Measurements from ENCODE around the gene CRAT. TPM values are rescaled to one million over a fixed set of nuclear protein-coding genes. Genes with fewer than 3 reads are reported as not detected.

CRAT gene
- total RNA-seq, 5 donors from 2014 or later (not counting 1 experiment from before 2014, with no cell fraction given) = 6.6 to 17.5 (median 13.9) TPM

- ChIA-PET POLR2A (no interaction called here), CTCF (no interaction called here)
- no peaks in the 10 kb centered on the region for H3K9me3 ChIP-seq
- Mint-ChIP-seq H3K4me3 (no peak overlapping the region), H3K27ac (no peak overlapping the region), H3K36me3 (peaks cover 18% of the 10 kb centered on the region), H3K4me1 (no peaks in the 10 kb centered on the region), H3K9me3 (no peaks in the 10 kb centered on the region), H3K27me3 (no peaks in the 10 kb centered on the region)
- ATAC-seq (replicated peaks in 1 of 4) (no peak), DNase-seq (no peak)
- no peak overlapping the region for H3K4me3 ChIP-seq (ENCODE audit: control insufficient read depth in 1 of 2, extremely low read depth in 1 of 2, low read length in 1 of 2)
- peaks cover 17 to 25% of the 10 kb centered on the region in 2 donors for H3K36me3 ChIP-seq (ENCODE audit: control insufficient read depth in 2 of 2, extremely low read depth in 1 of 2, insufficient read depth in 1 of 2, low read length in 1 of 2)
- no peak overlapping the region for H3K27ac ChIP-seq (ENCODE audit: low read length)
- no peaks in the 10 kb centered on the region for H3K4me1 ChIP-seq (ENCODE audit: control insufficient read depth in 1 of 2, extremely low read depth in 1 of 2, insufficient read depth in 2 of 2, low read length in 2 of 2)
- no peaks in the 10 kb centered on the region for H3K27me3 ChIP-seq (replicated peaks in 1 of 2; ENCODE audit: control insufficient read depth in 2 of 2, extremely low read depth in 1 of 2, insufficient read depth in 2 of 2, low read length in 1 of 2)
- WGBS (ENCODE audit: insufficient coverage) = 93% methylated on average over 5 of the region's 6 CpGs
Measured at GRCh38 chr9:129149442-129149841, 38.8 kb upstream of the CRAT start.

GRCh38 chr9:129148463-129149204 is 38.0 kb upstream of the CRAT start:
- Mint-ChIP-seq H3K27me3 (no peaks in the 10 kb centered on the region), H3K4me1 (peaks cover 0 to 5% (median 2%) of the 10 kb centered on the region in 3 donors), H3K27ac (no peak overlapping the region), H3K9me3 (no peaks in the 10 kb centered on the region), H3K36me3 (peaks cover 23% of the 10 kb centered on the region), H3K4me3 (no peak overlapping the region)
- ChIA-PET POLR2A (no interaction called here), CTCF (interaction anchor here in 1 of 2 donors (0.6 kb wide), 1 partner anchor 477 kb away, joined by 3 read pairs; no protein-coding TSS in a partner anchor)
- ATAC-seq (replicated peaks in 1 of 4) (no peak), DNase-seq (no peak)
- Histone ChIP-seq H3K27me3 (replicated peaks in 1 of 2; ENCODE audit: control insufficient read depth in 2 of 2, extremely low read depth in 1 of 2, insufficient read depth in 2 of 2, low read length in 1 of 2) (no peaks in the 10 kb centered on the region), H3K27ac (ENCODE audit: low read length) (no peak overlapping the region), H3K4me3 (ENCODE audit: control insufficient read depth in 1 of 2, extremely low read depth in 1 of 2, low read length in 1 of 2) (no peak overlapping the region), H3K9me3 (no peaks in the 10 kb centered on the region), H3K36me3 (ENCODE audit: control insufficient read depth in 2 of 2, extremely low read depth in 1 of 2, insufficient read depth in 1 of 2, low read length in 1 of 2) (peaks cover 23 to 29% of the 10 kb centered on the region in 2 donors), H3K4me1 (ENCODE audit: control insufficient read depth in 1 of 2, extremely low read depth in 1 of 2, insufficient read depth in 2 of 2, low read length in 2 of 2) (peaks cover 0 to 4% of the 10 kb centered on the region in 2 experiments)
- WGBS (ENCODE audit: insufficient coverage) = 93% methylated on average over 5 of the region's 6 CpGs

- POLR2A ChIA-PET = interaction anchor here in 1 of 2 donors (0.6 kb wide), 1 partner anchor 844 kb away, joined by 3 read pairs; no protein-coding TSS in a partner anchor
- peaks cover 25 to 45% of the 10 kb centered on the region in 2 donors for H3K36me3 ChIP-seq (ENCODE audit: control insufficient read depth in 2 of 2, extremely low read depth in 1 of 2, insufficient read depth in 1 of 2, low read length in 1 of 2)
- H3K36me3 Mint-ChIP-seq = peaks cover 29% of the 10 kb centered on the region
Measured at GRCh38 chr9:129146441-129146941, 35.9 kb upstream of the CRAT start.

GRCh38 chr9:129145841-129146292 is 35.3 kb upstream of the CRAT start:
- H3K36me3 ChIP-seq (ENCODE audit: control insufficient read depth in 2 of 2, extremely low read depth in 1 of 2, insufficient read depth in 1 of 2, low read length in 1 of 2) = peaks cover 25 to 45% of the 10 kb centered on the region in 2 donors
- no peaks in the 10 kb centered on the region for H3K9me3 ChIP-seq
- ATAC-seq (replicated peaks in 1 of 4) (no peak), DNase-seq (no peak)
- Mint-ChIP-seq H3K9me3 (no peaks in the 10 kb centered on the region), H3K27ac (no peak overlapping the region), H3K36me3 (peaks cover 24% of the 10 kb centered on the region), H3K27me3 (no peaks in the 10 kb centered on the region), H3K4me3 (no peak overlapping the region), H3K4me1 (peaks cover 13 to 25% (median 23%) of the 10 kb centered on the region in 3 donors)
- peaks cover 7 to 29% of the 10 kb centered on the region in 2 experiments for H3K4me1 ChIP-seq (ENCODE audit: control insufficient read depth in 1 of 2, extremely low read depth in 1 of 2, insufficient read depth in 2 of 2, low read length in 2 of 2)
- WGBS (ENCODE audit: insufficient coverage) = 100% methylated on average over 3 of the region's 7 CpGs
- H3K27ac ChIP-seq (ENCODE audit: low read length) = no peak overlapping the region
- H3K4me3 ChIP-seq (ENCODE audit: control insufficient read depth in 1 of 2, extremely low read depth in 1 of 2, low read length in 1 of 2) = no peak overlapping the region
- H3K27me3 ChIP-seq (replicated peaks in 1 of 2; ENCODE audit: control insufficient read depth in 2 of 2, extremely low read depth in 1 of 2, insufficient read depth in 2 of 2, low read length in 1 of 2) = no peaks in the 10 kb centered on the region
- ChIA-PET CTCF (interaction anchor here in 1 of 2 donors (0.6 kb wide), 1 partner anchor 492 kb away, joined by 4 read pairs; no protein-coding TSS in a partner anchor), POLR2A (no interaction called here)

More at GRCh38 chr9:129146441-129146941, 35.9 kb upstream of the CRAT start:
- WGBS (ENCODE audit: insufficient coverage) = 100% methylated on average over 4 of the region's 8 CpGs
- peaks cover 8 to 18% (median 16%) of the 10 kb centered on the region in 3 donors for H3K4me1 Mint-ChIP-seq
- H3K27me3 Mint-ChIP-seq = no peaks in the 10 kb centered on the region
- no peak for DNase-seq
- ATAC-seq (replicated peaks in 1 of 4) = no peak
- no peak overlapping the region for H3K27ac ChIP-seq (ENCODE audit: low read length)
- CTCF ChIA-PET = no interaction called here
- H3K9me3 Mint-ChIP-seq = no peaks in the 10 kb centered on the region
- peaks cover under 1 to 23% of the 10 kb centered on the region in 2 experiments for H3K4me1 ChIP-seq (ENCODE audit: control insufficient read depth in 1 of 2, extremely low read depth in 1 of 2, insufficient read depth in 2 of 2, low read length in 2 of 2)
- no peak overlapping the region for H3K4me3 Mint-ChIP-seq
- no peaks in the 10 kb centered on the region for H3K9me3 ChIP-seq
- H3K4me3 ChIP-seq (ENCODE audit: control insufficient read depth in 1 of 2, extremely low read depth in 1 of 2, low read length in 1 of 2) = no peak overlapping the region
- no peak overlapping the region for H3K27ac Mint-ChIP-seq
- no peaks in the 10 kb centered on the region for H3K27me3 ChIP-seq (replicated peaks in 1 of 2; ENCODE audit: control insufficient read depth in 2 of 2, extremely low read depth in 1 of 2, insufficient read depth in 2 of 2, low read length in 1 of 2)

GRCh38 chr9:129145316-129145715 is 34.7 kb upstream of the CRAT start:
- no peaks in the 10 kb centered on the region for H3K27me3 Mint-ChIP-seq
- H3K36me3 Mint-ChIP-seq = peaks cover 24% of the 10 kb centered on the region
- no peaks in the 10 kb centered on the region for H3K9me3 ChIP-seq
- H3K4me3 Mint-ChIP-seq = no peak overlapping the region
- ChIA-PET POLR2A (no interaction called here), CTCF (interaction anchor here in 1 of 2 donors (0.6 to 0.7 kb wide), 2 partner anchors 493 to 1111 kb away, joined by 4 read pairs; no protein-coding TSS in a partner anchor)
- no peak overlapping the region for H3K4me3 ChIP-seq (ENCODE audit: control insufficient read depth in 1 of 2, extremely low read depth in 1 of 2, low read length in 1 of 2)
- H3K27ac Mint-ChIP-seq = no peak overlapping the region
- H3K36me3 ChIP-seq (ENCODE audit: control insufficient read depth in 2 of 2, extremely low read depth in 1 of 2, insufficient read depth in 1 of 2, low read length in 1 of 2) = peaks cover 25 to 43% of the 10 kb centered on the region in 2 donors
- no peak overlapping the region for H3K27ac ChIP-seq (ENCODE audit: low read length)
- no peak for ATAC-seq (replicated peaks in 1 of 4)
- H3K9me3 Mint-ChIP-seq = no peaks in the 10 kb centered on the region
- H3K27me3 ChIP-seq (replicated peaks in 1 of 2; ENCODE audit: control insufficient read depth in 2 of 2, extremely low read depth in 1 of 2, insufficient read depth in 2 of 2, low read length in 1 of 2) = no peaks in the 10 kb centered on the region
- DNase-seq = no peak
- peaks cover 8 to 34% of the 10 kb centered on the region in 2 experiments for H3K4me1 ChIP-seq (ENCODE audit: control insufficient read depth in 1 of 2, extremely low read depth in 1 of 2, insufficient read depth in 2 of 2, low read length in 2 of 2)
- H3K4me1 Mint-ChIP-seq = peaks cover 14 to 29% (median 25%) of the 10 kb centered on the region in 3 donors
- 93% methylated on average over 2 of the region's 2 CpGs for WGBS (ENCODE audit: insufficient coverage)

All from T-cell (primary cell).